K562 (cell line): ENCODE data around the gene HES6. TPM values are rescaled to one million over a fixed set of nuclear protein-coding genes. Genes with fewer than 3 reads are reported as not detected.

Experiments
- ARHGAP35 ChIP-seq: fragments of 450-650 bp; IDR thresholded peaks from 2 replicates; pipeline ENCODE4 v1.6.1; 2018; ENCODE audit not compliant: partially characterized antibody
- BDP1 ChIP-seq: IDR thresholded peaks from 3 replicates; pipeline ENCODE4 v1.6.1; 2011; ENCODE audit not compliant: insufficient read length, insufficient read depth
- C11orf30 ChIP-seq: fragments of 450-650 bp; IDR thresholded peaks from 2 replicates; pipeline ENCODE4 v1.6.1; 2016; ENCODE audit warnings: low read depth, mild to moderate bottlenecking
- DDX20 ChIP-seq: fragments of 450-650 bp; IDR thresholded peaks from 2 replicates; pipeline ENCODE4 v1.6.1; 2016; ENCODE audit warnings: missing genetic modification characterization, low read depth, mild to moderate bottlenecking, missing compliant biosample characterization, moderate library complexity
- GATAD2A ChIP-seq: fragments of 450-650 bp; IDR thresholded peaks from 2 replicates; pipeline ENCODE4 v1.6.1; 2017
- GMEB1 ChIP-seq: fragments of 250-450 bp; sonication (Bioruptor Pico); IDR thresholded peaks from 2 replicates; pipeline ENCODE4 v1.4.0; 2020; ENCODE audit warnings: mild to moderate bottlenecking
- HDAC2 ChIP-seq: fragments of 450-650 bp; IDR thresholded peaks from 2 replicates; pipeline ENCODE4 v1.6.1; 2016; ENCODE audit warnings: mild to moderate bottlenecking
- HOMEZ ChIP-seq: fragments of 250-450 bp; sonication (Bioruptor Pico); IDR thresholded peaks from 2 replicates; pipeline ENCODE4 v1.4.0; 2020; ENCODE audit warnings: mild to moderate bottlenecking, moderate library complexity
- HOXB6 ChIP-seq: fragments of 250-450 bp; sonication (Bioruptor Pico); IDR thresholded peaks from 2 replicates; pipeline ENCODE4 v1.5.1; 2022; ENCODE audit warnings: mild to moderate bottlenecking, borderline replicate concordance
- IRF2 ChIP-seq: sonication (generic); formaldehyde crosslinking; IDR thresholded peaks from 2 replicates; pipeline ENCODE4 v1.8.1; 2022; ENCODE audit warnings: mild to moderate bottlenecking, missing genetic modification reagents
- NFE2 ChIP-seq: IDR thresholded peaks from 2 replicates; pipeline ENCODE4 v1.6.1; 2014; ENCODE audit warnings: antibody characterized with exemption, low read depth
- SMARCB1 ChIP-seq: IDR thresholded peaks from 2 replicates; pipeline ENCODE4 v1.6.1; 2011; ENCODE audit warnings: improper control_type of control experiment, low read depth; ENCODE audit not compliant: insufficient read length
- ZBTB11 ChIP-seq, 3 experiments: fragments of 200-800 bp in 1 of 3; fragments of 250-450 bp in 1 of 3; fragments of 450-650 bp in 1 of 3; sonication (Bioruptor Pico) in 1 of 3; sonication (Bioruptor generic) in 1 of 3; formaldehyde crosslinking in 1 of 3; IDR thresholded peaks; 2 replicates each; pipeline versions ENCODE4 v1.6.1 to v1.8.0; 2016 to 2022; ENCODE audit warnings: mild to moderate bottlenecking in 2 of 3, missing genetic modification characterization in 2 of 3, missing compliant biosample characterization in 1 of 3, moderate library complexity in 1 of 3
- ZZZ3 ChIP-seq: fragments of 450-650 bp; IDR thresholded peaks from 2 replicates; pipeline ENCODE4 v1.6.1; 2016; ENCODE audit warnings: antibody characterized with exemption, mild to moderate bottlenecking, moderate library complexity
- polyA plus RNA-seq, 8 experiments: library from polyadenylated mRNA; depleted of rRNA in 4 of 8; stranded (reverse) in 5 of 8; unstranded in 3 of 8; fragments of >200 nt; fragmentation: Nextera tagmentation in 2 of 8; fragmentation: Illumina TruSeq in 1 of 8; extraction: Ambion mirVana in 2 of 8; extraction: Trizol in 1 of 8; gene quantifications; 2 replicates each; pipeline versions ENCODE4 v1.2.1 to v1.2.3, GENCODE V29; 2011 to 2014; ENCODE audit warnings: inconsistent platforms in 1 of 8, missing spikeins in 1 of 8
- total RNA-seq, 7 experiments: library from RNA; depleted of rRNA in 6 of 7; stranded (reverse); fragments of >200 nt in 6 of 7; fragmentation: Illumina TruSeq in 2 of 7; extraction: Trizol in 2 of 7; gene quantifications; 2 replicates each; pipeline versions ENCODE4 v1.2.1 to v1.2.3, GENCODE V29; 2011 to 2021; ENCODE audit warnings: low replicate concordance in 1 of 7
- TF ChIP-seq, protein P1 (sequence below): fragments of 450-650 bp; IDR thresholded peaks from 2 replicates; pipeline ENCODE4 v1.6.1; 2018; ENCODE audit not compliant: partially characterized antibody

HES6 gene
- total and polyA plus RNA-seq, 9 of the 15 experiments (the other 6 are each of a cell fraction or from before 2014, with no cell fraction given) = 6.2 to 133 (median 29.2) TPM

GRCh38 chr2:238238766-238239542 lies 884 bp downstream of the HES6 start (continued):
- TF ChIP-seq HOMEZ (CRISPR knock-in tag) = no peak
- TF ChIP-seq DDX20 (tag) = no peak
- no peak for TF ChIP-seq GATAD2A
- TF ChIP-seq BDP1 = no peak
- TF ChIP-seq NFE2 = no peak
- no peak for TF ChIP-seq SMARCB1
- TF ChIP-seq HDAC2 = 0 out of 2 replicates have a peak, but pooled peaks have one; percentile 24
- TF ChIP-seq ZZZ3 = no peak
- no peak for TF ChIP-seq GMEB1 (CRISPR knock-in tag)
- TF ChIP-seq ZBTB11 (CRISPR knock-in tag; IDR thresholded peaks at IDR 0.05) = no peak
- TF ChIP-seq ARHGAP35 = no peak
- no peak for TF ChIP-seq C11orf30
- TF ChIP-seq, protein P1, sequence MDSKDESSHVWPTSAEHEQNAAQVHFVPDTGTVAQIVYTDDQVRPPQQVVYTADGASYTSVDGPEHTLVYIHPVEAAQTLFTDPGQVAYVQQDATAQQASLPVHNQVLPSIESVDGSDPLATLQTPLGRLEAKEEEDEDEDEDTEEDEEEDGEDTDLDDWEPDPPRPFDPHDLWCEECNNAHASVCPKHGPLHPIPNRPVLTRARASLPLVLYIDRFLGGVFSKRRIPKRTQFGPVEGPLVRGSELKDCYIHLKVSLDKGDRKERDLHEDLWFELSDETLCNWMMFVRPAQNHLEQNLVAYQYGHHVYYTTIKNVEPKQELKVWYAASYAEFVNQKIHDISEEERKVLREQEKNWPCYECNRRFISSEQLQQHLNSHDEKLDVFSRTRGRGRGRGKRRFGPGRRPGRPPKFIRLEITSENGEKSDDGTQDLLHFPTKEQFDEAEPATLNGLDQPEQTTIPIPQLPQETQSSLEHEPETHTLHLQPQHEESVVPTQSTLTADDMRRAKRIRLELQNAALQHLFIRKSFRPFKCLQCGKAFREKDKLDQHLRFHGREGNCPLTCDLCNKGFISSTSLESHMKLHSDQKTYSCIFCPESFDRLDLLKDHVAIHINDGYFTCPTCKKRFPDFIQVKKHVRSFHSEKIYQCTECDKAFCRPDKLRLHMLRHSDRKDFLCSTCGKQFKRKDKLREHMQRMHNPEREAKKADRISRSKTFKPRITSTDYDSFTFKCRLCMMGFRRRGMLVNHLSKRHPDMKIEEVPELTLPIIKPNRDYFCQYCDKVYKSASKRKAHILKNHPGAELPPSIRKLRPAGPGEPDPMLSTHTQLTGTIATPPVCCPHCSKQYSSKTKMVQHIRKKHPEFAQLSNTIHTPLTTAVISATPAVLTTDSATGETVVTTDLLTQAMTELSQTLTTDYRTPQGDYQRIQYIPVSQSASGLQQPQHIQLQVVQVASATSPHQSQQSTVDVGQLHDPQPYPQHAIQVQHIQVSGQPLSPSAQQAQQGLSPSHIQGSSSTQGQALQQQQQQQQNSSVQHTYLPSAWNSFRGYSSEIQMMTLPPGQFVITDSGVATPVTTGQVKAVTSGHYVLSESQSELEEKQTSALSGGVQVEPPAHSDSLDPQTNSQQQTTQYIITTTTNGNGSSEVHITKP = no peak
- peak; percentile 96 for TF ChIP-seq IRF2 (CRISPR knock-in tag)
- no peak for TF ChIP-seq HOXB6 (CRISPR knock-in tag)
